Upper lobe of left lung (tissue), 6 donors: ENCODE measurements around the gene LRG1. TPM values are rescaled to one million over a fixed set of nuclear protein-coding genes. Genes with fewer than 3 reads are reported as not detected.
A peak's percentile ranks its signal among the peaks of the same experiment; 100 is the strongest.

Source experiments
- ATAC-seq, 2 donors: fragments of 200-7000 bp; cut with Tn5 transposase; one replicate each; pipeline ENCODE4 v1.9.1; 2022; ENCODE audit warnings: mild to moderate bottlenecking in 2 of 2, moderate library complexity in 2 of 2; ENCODE audit not compliant: low FRiP score in 2 of 2
- DNase-seq, 2 donors: peaks; one replicate each; pipeline ENCODE4 v3.0.0-alpha.2; 2019 to 2020
- H3K27ac ChIP-seq, 4 donors: fragments of 200-600 bp; sonication (generic); one replicate each; pipeline ENCODE4 v1.5.1; 2016 to 2019
- H3K27me3 ChIP-seq, 4 donors: fragments of 200-600 bp; sonication (generic); one replicate each; pipeline ENCODE4 v1.5.1; 2017 to 2019
- H3K36me3 ChIP-seq, 4 donors: fragments of 200-600 bp; sonication (generic); one replicate each; pipeline ENCODE4 v1.5.1; 2016 to 2019
- H3K4me1 ChIP-seq, 4 donors: fragments of 200-600 bp; sonication (generic); one replicate each; pipeline ENCODE4 v1.5.1; 2018 to 2019
- H3K4me3 ChIP-seq, 4 donors: fragments of 200-600 bp; sonication (generic); one replicate each; pipeline ENCODE4 v1.5.1; 2017 to 2019; ENCODE audit warnings: mild to moderate bottlenecking in 2 of 4, moderate library complexity in 1 of 4
- H3K9me3 ChIP-seq, 4 donors: fragments of 200-600 bp; sonication (generic); one replicate each; pipeline ENCODE4 v1.5.1; 2018 to 2019
- EP300 ChIP-seq, 4 donors: sonication (generic); formaldehyde crosslinking; IDR thresholded peaks; one replicate each; pipeline ENCODE4 v1.5.1; 2017; ENCODE audit warnings: antibody characterized with exemption in 4 of 4, control low read depth in 2 of 4
- POLR2A ChIP-seq, 4 donors: fragments of 450-650 bp; IDR thresholded peaks; one replicate each; pipeline ENCODE4 v1.5.1; 2016 to 2017; ENCODE audit warnings: antibody characterized with exemption in 4 of 4, mild to moderate bottlenecking in 2 of 4
- POLR2AphosphoS5 ChIP-seq, 2 donors: sonication (generic); formaldehyde crosslinking; IDR thresholded peaks; one replicate each; pipeline ENCODE4 v1.5.1; 2017; ENCODE audit warnings: antibody characterized with exemption in 2 of 2
- WGBS, 2 donors: methylation state at CpG; one replicate each; pipeline ENCODE4 v1.1.5; 2017 to 2018; 5-methylcytosine and 5-hydroxymethylcytosine counted together
- total RNA-seq, 6 donors: library from RNA; depleted of rRNA in 4 of 6; stranded (reverse); fragments of >200 nt in 4 of 6; gene quantifications; one replicate each; pipeline versions ENCODE4 v1.1.0 to v1.2.1, GENCODE V29; 2016 to 2021
- TF ChIP-seq, protein P1 (sequence below), 6 experiments: fragments of 450-650 bp in 4 of 6; fragments of 200-600 bp in 2 of 6; sonication (generic) in 2 of 6; IDR thresholded peaks; one replicate each; pipeline ENCODE4 v1.5.1; 2016 to 2019; ENCODE audit warnings: antibody characterized with exemption in 6 of 6
- donor health status: DM: no; HTN: no; CAD: no; lungs with moderate emphysema.
- donor health status: DM: no; HTN: yes; CAD: no; lungs with severe emphysema.

LRG1 gene
- total RNA-seq, 6 donors from 2014 or later: 7.3 to 19.9 (median 12.2) TPM

DNA sequence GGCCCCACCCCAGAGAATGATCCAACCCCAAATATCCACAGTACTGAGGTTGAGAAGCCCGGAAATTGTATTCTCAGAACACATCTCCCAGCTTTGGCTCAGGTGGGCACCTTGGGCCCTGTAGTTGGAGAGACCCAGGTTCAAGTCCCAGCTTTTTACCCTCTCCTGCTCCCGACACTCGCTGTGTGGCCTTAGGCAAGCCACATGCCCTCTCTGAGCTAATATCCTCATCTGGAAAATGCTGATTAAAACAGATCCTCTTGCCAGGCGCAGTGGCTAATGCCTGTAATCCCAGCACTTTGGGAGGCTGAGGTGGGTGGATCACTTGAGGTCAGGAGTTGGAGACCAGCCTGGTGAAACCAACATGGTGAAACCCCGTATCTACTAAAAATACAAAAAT, 24.1 kb downstream of the LRG1 start:
- no peaks in the 10 kb centered on the region for H3K9me3 ChIP-seq
- H3K4me1 ChIP-seq: no peaks in the 10 kb centered on the region
- 84 to 93% methylated on average over 5 of the region's 5 CpGs for whole genome bisulfite sequencing, 2 donors
- ATAC-seq: no peak
- no peak overlapping the region for H3K27ac ChIP-seq
- no peak for DNase-seq
- no peak overlapping the region for H3K4me3 ChIP-seq
- TF ChIP-seq POLR2A (IDR thresholded peaks at IDR 0.05): no peak
- no peak for TF ChIP-seq POLR2AphosphoS5 (IDR thresholded peaks at IDR 0.05)
- TF ChIP-seq, protein P1, sequence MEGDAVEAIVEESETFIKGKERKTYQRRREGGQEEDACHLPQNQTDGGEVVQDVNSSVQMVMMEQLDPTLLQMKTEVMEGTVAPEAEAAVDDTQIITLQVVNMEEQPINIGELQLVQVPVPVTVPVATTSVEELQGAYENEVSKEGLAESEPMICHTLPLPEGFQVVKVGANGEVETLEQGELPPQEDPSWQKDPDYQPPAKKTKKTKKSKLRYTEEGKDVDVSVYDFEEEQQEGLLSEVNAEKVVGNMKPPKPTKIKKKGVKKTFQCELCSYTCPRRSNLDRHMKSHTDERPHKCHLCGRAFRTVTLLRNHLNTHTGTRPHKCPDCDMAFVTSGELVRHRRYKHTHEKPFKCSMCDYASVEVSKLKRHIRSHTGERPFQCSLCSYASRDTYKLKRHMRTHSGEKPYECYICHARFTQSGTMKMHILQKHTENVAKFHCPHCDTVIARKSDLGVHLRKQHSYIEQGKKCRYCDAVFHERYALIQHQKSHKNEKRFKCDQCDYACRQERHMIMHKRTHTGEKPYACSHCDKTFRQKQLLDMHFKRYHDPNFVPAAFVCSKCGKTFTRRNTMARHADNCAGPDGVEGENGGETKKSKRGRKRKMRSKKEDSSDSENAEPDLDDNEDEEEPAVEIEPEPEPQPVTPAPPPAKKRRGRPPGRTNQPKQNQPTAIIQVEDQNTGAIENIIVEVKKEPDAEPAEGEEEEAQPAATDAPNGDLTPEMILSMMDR (IDR thresholded peaks at IDR 0.05): no peak
- TF ChIP-seq EP300 (IDR thresholded peaks at IDR 0.05): no peak
- no peaks in the 10 kb centered on the region for H3K36me3 ChIP-seq
- no peaks in the 10 kb centered on the region for H3K27me3 ChIP-seq

DNA sequence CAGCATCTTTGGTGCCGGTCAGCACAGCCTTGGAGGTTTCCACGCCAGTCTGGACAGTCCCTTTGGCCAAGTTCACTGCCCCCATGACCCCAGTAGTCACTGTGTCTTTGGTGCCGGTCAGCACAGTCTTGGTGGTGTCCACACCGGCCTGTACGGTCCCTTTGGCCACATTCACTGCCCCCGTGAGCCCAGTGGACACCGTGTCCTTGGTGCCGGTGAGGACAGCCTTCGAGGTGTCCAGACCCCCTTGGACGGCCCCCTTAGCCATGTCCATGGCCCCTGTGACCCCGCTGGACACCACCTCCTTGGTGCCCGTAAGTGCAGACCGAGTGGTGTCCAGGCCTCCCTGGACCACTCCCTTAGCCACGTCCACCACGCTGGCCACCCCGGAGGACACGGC, 26.6 kb downstream of the LRG1 start:
- Histone ChIP-seq H3K4me3 (no peak overlapping the region), H3K36me3 (no peaks in the 10 kb centered on the region), H3K4me1 (no peaks in the 10 kb centered on the region), H3K9me3 (no peaks in the 10 kb centered on the region), H3K27ac (no peak overlapping the region), H3K27me3 (no peaks in the 10 kb centered on the region)
- DNase-seq: peak in 1 of 2 donors; percentile 44
- no peak for ATAC-seq
- TF ChIP-seq EP300 (IDR thresholded peaks at IDR 0.05) (no peak), POLR2AphosphoS5 (IDR thresholded peaks at IDR 0.05) (no peak), POLR2A (IDR thresholded peaks at IDR 0.05) (no peak)
- TF ChIP-seq, protein P1 (IDR thresholded peaks at IDR 0.05): no peak
- 81 to 93% methylated on average over 7 to 17 of the region's 17 CpGs for WGBS, 2 donors

DNA sequence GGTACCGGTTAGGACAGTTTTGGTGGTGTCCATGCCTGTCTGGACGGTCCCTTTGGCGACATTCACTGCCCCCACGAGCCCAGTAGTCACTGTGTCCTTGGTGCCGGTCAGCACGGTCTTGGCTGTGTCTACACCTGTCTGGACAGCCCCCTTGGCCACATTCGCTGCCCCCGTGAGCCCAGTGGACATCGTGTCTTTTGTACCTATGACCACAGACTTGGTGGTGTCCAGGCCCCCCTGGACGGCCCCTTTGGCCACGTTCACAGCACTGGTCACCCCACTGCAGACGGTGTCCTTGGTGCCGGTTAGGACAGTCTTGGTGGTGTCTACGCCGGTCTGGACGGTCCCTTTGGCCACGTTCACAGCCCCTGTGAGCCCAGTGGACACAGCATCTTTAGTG, 27.8 kb downstream of the LRG1 start:
- no peaks in the 10 kb centered on the region for H3K36me3 ChIP-seq
- peak in 1 of 2 donors; percentile 51 for DNase-seq
- H3K4me3 ChIP-seq: no peak overlapping the region
- no peaks in the 10 kb centered on the region for H3K4me1 ChIP-seq
- 86 to 90% methylated on average over 4 to 17 of the region's 17 CpGs for WGBS, 2 donors
- H3K9me3 ChIP-seq: no peaks in the 10 kb centered on the region
- TF ChIP-seq EP300 (IDR thresholded peaks at IDR 0.05) (no peak), POLR2AphosphoS5 (IDR thresholded peaks at IDR 0.05) (no peak)
- TF ChIP-seq, protein P1 (IDR thresholded peaks at IDR 0.05): no peak
- H3K27me3 ChIP-seq: no peaks in the 10 kb centered on the region
- ATAC-seq: no peak
- no peak overlapping the region for H3K27ac ChIP-seq

DNA sequence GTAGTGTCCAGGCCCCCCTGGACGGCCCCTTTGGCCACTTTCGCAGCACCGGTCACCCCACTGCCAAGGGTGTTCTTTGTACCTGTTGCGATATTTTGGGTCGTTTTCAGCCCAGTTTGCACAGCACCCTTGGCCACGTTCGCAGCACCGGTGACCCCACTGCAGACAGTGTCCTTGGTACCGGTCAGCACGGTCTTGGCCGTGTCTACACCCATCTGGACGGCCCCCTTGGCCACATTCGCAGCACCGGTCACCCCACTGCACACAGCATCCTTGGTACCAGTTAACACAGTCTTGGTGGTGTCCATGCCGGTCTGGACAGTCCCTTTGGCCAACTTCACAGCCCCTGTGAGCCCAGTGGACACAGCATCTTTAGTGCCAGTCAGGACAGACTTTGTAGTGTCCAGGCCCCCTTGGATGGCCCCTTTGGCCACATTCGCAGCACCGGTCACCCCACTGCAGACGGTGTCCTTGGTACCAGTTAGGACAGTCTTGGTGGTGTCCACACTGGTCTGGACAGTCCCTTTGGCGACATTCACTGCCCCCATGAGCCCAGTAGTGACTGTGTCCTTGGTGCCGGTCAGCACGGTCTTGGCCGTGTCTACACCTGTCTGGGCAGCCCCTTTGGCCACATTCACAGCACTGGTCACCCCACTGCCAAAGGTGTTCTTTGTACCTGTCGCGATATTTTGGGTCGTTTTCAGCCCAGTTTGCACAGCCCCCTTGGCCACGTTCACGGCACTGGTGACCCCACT, 28.4 kb downstream of the LRG1 start:
- DNase-seq: no peak
- WGBS, 2 donors: 81 to 84% methylated on average over 24 to 27 of the region's 27 CpGs
- ATAC-seq: no peak

More for the DNA sequence above, 28.4 kb downstream of the LRG1 start:
- TF ChIP-seq POLR2A (IDR thresholded peaks at IDR 0.05) (no peak), POLR2AphosphoS5 (IDR thresholded peaks at IDR 0.05) (no peak), EP300 (IDR thresholded peaks at IDR 0.05) (no peak)
- TF ChIP-seq, protein P1 (IDR thresholded peaks at IDR 0.05): no peak
- H3K4me3 ChIP-seq: no peak overlapping the region
- no peaks in the 10 kb centered on the region for H3K27me3 ChIP-seq
- H3K36me3 ChIP-seq: no peaks in the 10 kb centered on the region
- H3K4me1 ChIP-seq: no peaks in the 10 kb centered on the region
- H3K27ac ChIP-seq: no peak overlapping the region
- no peaks in the 10 kb centered on the region for H3K9me3 ChIP-seq
